HG02763 (cell line): ENCODE measurements around the gene TMEM232.
"Not testable (repeated sequence)": the region's sequence is repeated elsewhere in the genome, so short reads cannot be mapped to it uniquely, and the experiment has no call there.

Experiments
- ATAC-seq: cut with Tn5 transposase; IDR thresholded peaks from one replicate; pipeline ENCODE4 v1.9.1; 2021; ENCODE audit warnings: mild to moderate bottlenecking, moderate library complexity; ENCODE audit not compliant: unreplicated experiment

TMEM232 gene

GRCh38 chr5:110726249-110727024, at the start of gene TMEM232:
TMEM232 (minus strand) TSS chr5:110726671; CDS start chr5:110667352, 59,319 bp downstream.
- ATAC-seq = peak; percentile 100

GRCh38 chr5:110770286-110770685, 43.8 kb upstream of the TMEM232 start:
- no peak for ATAC-seq

GRCh38 chr5:110769000-110769681, 42.7 kb upstream of the TMEM232 start:
- no peak for ATAC-seq

GRCh38 chr5:110768138-110768860, 41.8 kb upstream of the TMEM232 start:
- ATAC-seq = no peak

GRCh38 chr5:110760158-110760557, 33.7 kb upstream of the TMEM232 start:
- no peak for ATAC-seq

- ATAC-seq = no peak
Observed at GRCh38 chr5:110757118-110757729, 30.8 kb upstream of the TMEM232 start.

GRCh38 chr5:110754181-110754580, 27.7 kb upstream of the TMEM232 start:
- ATAC-seq = no peak

- no peak for ATAC-seq
Observed at GRCh38 chr5:110753600-110753999, 27.1 kb upstream of the TMEM232 start.

GRCh38 chr5:110752953-110753352, 26.5 kb upstream of the TMEM232 start:
- ATAC-seq = peak; percentile 19

- peak; percentile 99 for ATAC-seq
Observed at GRCh38 chr5:110751902-110752762, 25.7 kb upstream of the TMEM232 start.

- peak; percentile 98 for ATAC-seq
Observed at GRCh38 chr5:110738812-110739651, 12.6 kb upstream of the TMEM232 start, which contains the start of gene SLC25A46. SLC25A46 (plus strand) TSS chr5:110739007; CDS start chr5:110739120, 113 bp downstream.

GRCh38 chr5:110738503-110738811, 12.0 kb upstream of the TMEM232 start:
- ATAC-seq = peak; percentile 60

GRCh38 chr5:110736753-110737152, 10.3 kb upstream of the TMEM232 start:
- no peak for ATAC-seq

GRCh38 chr5:110735556-110735955, 9.1 kb upstream of the TMEM232 start:
- no peak for ATAC-seq

GRCh38 chr5:110734101-110734500, 7.6 kb upstream of the TMEM232 start:
- ATAC-seq = no peak

GRCh38 chr5:110731499-110731898, 5.0 kb upstream of the TMEM232 start:
- ATAC-seq = not testable (repeated sequence)

- ATAC-seq = peak; percentile 52
Observed at GRCh38 chr5:110727025-110727314, 499 bp upstream of the TMEM232 start.

GRCh38 chr5:110718311-110718710, 8.2 kb downstream of the TMEM232 start:
- ATAC-seq = no peak
